Left lung (tissue), 10 donors: ENCODE results near the gene TMCC2. TPM values are rescaled to one million over a fixed set of nuclear protein-coding genes. Genes with fewer than 3 reads are reported as not detected.

Experiments
- ATAC-seq: fragments of 200-7000 bp; cut with Tn5 transposase; one replicate; pipeline ENCODE4 v1.9.1; 2020; ENCODE audit warnings: moderate library complexity
- DNase-seq, 4 donors: peaks; one replicate each; pipeline ENCODE4 v3.0.0-alpha.2; 2013 to 2020
- H3K27ac ChIP-seq, 2 donors: fragments of 200-600 bp; sonication (generic) in 1 of 2; one replicate each; pipeline versions ENCODE4 v1.5.0 to v1.8.0; 2020 to 2021
- H3K27me3 ChIP-seq, 2 donors: fragments of 200-600 bp; sonication (generic) in 1 of 2; one replicate each; pipeline versions ENCODE4 v1.5.0 to v1.8.0; 2020 to 2021
- H3K36me3 ChIP-seq, 2 donors: fragments of 200-600 bp; sonication (generic) in 1 of 2; one replicate each; pipeline versions ENCODE4 v1.5.0 to v1.8.0; 2020 to 2021
- H3K4me1 ChIP-seq, 2 donors: fragments of 200-600 bp; one replicate each; pipeline ENCODE4 v1.8.0; 2021
- H3K4me3 ChIP-seq, 2 donors: fragments of 200-600 bp; sonication (generic) in 1 of 2; one replicate each; pipeline versions ENCODE4 v1.5.0 to v1.8.0; 2020 to 2021; ENCODE audit warnings: mild to moderate bottlenecking in 1 of 2
- H3K9me3 ChIP-seq, 2 donors: fragments of 200-600 bp; sonication (generic) in 1 of 2; one replicate each; pipeline versions ENCODE4 v1.5.0 to v1.8.0; 2020 to 2021
- CTCF ChIP-seq, 2 donors: fragments of 200-600 bp; sonication (generic) in 1 of 2; IDR thresholded peaks; one replicate each; pipeline versions ENCODE4 v1.5.0 to v1.8.0; 2021; ENCODE audit warnings: antibody characterized with exemption in 2 of 2
- intact Hi-C, 2 donors: fragments of 100-400 bp; cut with DNase I; formaldehyde crosslinking; loops; one replicate each; pipeline versions ENCODE4 v1.11.2 to v1.14.2; 2022
- polyA plus RNA-seq, 6 donors: library from polyadenylated mRNA; unstranded; fragments of 120-200 nt; gene quantifications; one replicate each; pipeline ENCODE4 v1.2.1, GENCODE V29; 2013; ENCODE audit not compliant: insufficient read length in 6 of 6
- total RNA-seq, 2 donors: library from RNA; stranded (reverse); fragmentation: NEBNext Ultra II Directional; extraction: Animal tissue kit (Norgen Biotek cat#: 25700); gene quantifications; one replicate each; pipeline ENCODE4 v1.2.1, GENCODE V29; 2021
- donor health status: DM: no; HTN: yes; CAD: no.
- donor health status: DM: no; HTN: no; CAD: no.

Gene TMCC2
- total and polyA plus RNA-seq, 8 donors: 3.4 to 17.2 (median 11.0) TPM

DNA sequence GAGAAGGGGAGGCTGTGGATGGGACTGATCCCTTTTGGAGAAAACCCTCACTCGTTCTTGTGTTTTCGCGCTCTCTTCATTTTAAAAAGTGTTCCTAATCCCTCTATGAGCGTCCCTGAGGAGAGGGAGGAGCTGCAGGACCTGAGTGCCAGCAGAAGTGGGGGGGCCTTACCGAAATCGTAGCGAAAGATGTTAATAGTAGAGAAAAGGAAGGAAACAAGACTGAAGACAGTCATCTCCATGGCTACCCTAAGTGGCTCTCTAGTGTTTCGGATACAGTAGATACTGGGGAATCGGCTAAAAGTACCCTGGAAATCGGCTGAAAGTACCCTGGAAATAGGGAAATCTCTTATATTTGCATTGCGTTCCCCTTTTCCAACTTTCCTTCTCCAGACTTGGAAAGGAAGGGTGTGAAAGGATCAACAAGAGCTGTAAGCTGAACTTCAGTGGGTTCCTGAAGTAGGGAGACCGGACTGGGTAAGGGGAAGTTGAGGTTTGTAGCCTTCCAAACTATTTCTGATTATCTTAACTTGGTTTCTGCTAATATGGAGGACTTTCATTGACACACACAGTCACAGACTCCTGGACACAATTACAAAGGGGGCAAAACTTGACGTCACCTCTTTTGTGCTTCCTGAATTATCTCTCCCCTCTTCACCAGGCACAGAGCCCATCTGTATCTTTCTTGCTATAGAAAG is 15.8 kb upstream of the TMCC2 start:
- peak overlapping the region; percentile 90 to 96 for H3K27ac ChIP-seq
- ATAC-seq: peak; percentile 3
- H3K4me3 ChIP-seq: peak overlapping the region in 1 of 2 donors; percentile 73
- H3K27me3 ChIP-seq: no peaks in the 10 kb centered on the region
- no peaks in the 10 kb centered on the region for H3K36me3 ChIP-seq
- H3K9me3 ChIP-seq: no peaks in the 10 kb centered on the region
- H3K4me1 ChIP-seq: peaks cover 5 to 35% of the 10 kb centered on the region in 2 donors
- intact Hi-C loops: no loop called here
- no peak for DNase-seq
- no peak for TF ChIP-seq CTCF (IDR thresholded peaks at IDR 0.05)

DNA sequence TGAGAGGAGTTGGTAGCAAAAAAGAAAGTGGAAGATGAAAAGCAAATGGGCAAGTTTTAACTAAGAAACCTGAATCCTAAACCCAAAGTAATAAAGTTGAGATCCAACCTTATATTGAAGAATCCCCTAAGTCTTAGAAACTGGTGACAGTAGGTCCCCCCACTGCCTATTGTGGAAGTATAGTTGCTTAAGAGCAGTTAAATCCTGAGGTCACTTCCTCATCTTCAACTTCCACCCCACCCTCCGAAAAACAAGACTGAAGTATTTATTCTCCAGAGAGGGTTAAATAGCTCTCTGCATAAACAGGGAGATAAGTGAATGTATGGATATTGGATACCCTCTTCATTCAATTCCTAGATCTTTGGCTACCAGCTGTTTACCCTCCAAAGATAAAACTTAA is 13.0 kb upstream of the TMCC2 start:
- ATAC-seq: no peak
- no peak for TF ChIP-seq CTCF (IDR thresholded peaks at IDR 0.05)
- peaks cover 5 to 28% of the 10 kb centered on the region in 2 donors for H3K4me1 ChIP-seq
- H3K27me3 ChIP-seq: no peaks in the 10 kb centered on the region
- DNase-seq: no peak
- no peaks in the 10 kb centered on the region for H3K36me3 ChIP-seq
- H3K9me3 ChIP-seq: no peaks in the 10 kb centered on the region
- H3K4me3 ChIP-seq: no peak overlapping the region
- H3K27ac ChIP-seq: no peak overlapping the region
- intact Hi-C loops: no loop called here

DNA sequence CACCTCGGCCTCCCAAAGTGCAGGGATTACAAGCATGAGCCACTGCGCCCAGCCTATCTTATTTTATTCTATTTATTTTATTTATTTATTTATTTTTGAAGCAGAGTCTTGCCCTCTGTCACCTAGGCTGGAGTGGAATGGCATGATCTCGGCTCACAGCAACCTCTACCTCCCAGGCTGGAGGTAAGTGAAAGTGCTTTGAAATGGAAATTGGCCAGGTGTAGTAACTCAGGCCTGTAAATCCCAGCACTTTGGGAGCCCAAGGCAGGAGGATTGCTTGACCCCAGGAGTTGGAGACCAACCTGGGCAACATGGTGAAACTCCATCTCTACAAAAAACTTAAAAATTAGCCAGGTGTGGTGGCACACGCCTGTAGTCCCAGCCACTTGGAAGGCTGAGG is 11.2 kb upstream of the TMCC2 start:
- DNase-seq (no peak), ATAC-seq (no peak)
- H3K4me3 ChIP-seq: no peak overlapping the region
- no peak overlapping the region for H3K27ac ChIP-seq
- no peak for TF ChIP-seq CTCF (IDR thresholded peaks at IDR 0.05)
- intact Hi-C loops: no loop called here
- H3K36me3 ChIP-seq: no peaks in the 10 kb centered on the region
- H3K9me3 ChIP-seq: no peaks in the 10 kb centered on the region
- H3K27me3 ChIP-seq: no peaks in the 10 kb centered on the region
- H3K4me1 ChIP-seq: peaks cover 0 to 20% of the 10 kb centered on the region in 2 donors

- intact Hi-C loops: no loop called here
- no peak for TF ChIP-seq CTCF (IDR thresholded peaks at IDR 0.05)
- Histone ChIP-seq H3K4me1 (peaks cover 0 to 13% of the 10 kb centered on the region in 2 donors), H3K27me3 (no peaks in the 10 kb centered on the region), H3K9me3 (no peaks in the 10 kb centered on the region), H3K27ac (no peak overlapping the region), H3K4me3 (no peak overlapping the region), H3K36me3 (no peaks in the 10 kb centered on the region)
- ATAC-seq: no peak
- DNase-seq: no peak
These were observed 10.3 kb upstream of the TMCC2 start for GRCh38 chr1:205217418-205217817.

DNA sequence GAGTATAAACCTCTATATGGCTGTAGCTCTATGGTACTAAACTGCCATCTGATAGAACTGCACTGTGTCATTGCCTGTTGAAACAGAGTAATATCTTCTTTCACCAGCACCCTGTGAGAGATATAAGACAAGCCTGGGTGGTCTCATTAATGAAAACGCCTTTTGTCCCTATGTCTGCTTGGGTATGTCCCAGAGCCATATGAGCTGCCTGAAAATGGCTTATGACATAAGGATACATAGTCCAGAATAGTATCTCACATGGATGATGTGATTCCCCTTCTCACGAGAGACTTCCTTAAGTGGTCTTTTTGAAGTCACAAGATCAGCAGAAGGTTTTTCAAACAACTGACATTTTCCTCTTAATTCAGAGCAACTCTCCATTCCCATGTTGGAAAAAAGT is 7.3 kb upstream of the TMCC2 start:
- H3K9me3 ChIP-seq: no peaks in the 10 kb centered on the region
- no peaks in the 10 kb centered on the region for H3K36me3 ChIP-seq
- H3K27me3 ChIP-seq: no peaks in the 10 kb centered on the region
- TF ChIP-seq CTCF (IDR thresholded peaks at IDR 0.05): no peak
- H3K4me3 ChIP-seq: no peak overlapping the region
- no peaks in the 10 kb centered on the region for H3K4me1 ChIP-seq
- ATAC-seq (no peak), DNase-seq (no peak)
- intact Hi-C loops: no loop called here
- no peak overlapping the region for H3K27ac ChIP-seq
